A673 (cell line): Measurements from ENCODE around the gene HTR6. TPM values are rescaled to one million over a fixed set of nuclear protein-coding genes. Genes with fewer than 3 reads are reported as not detected.

Source experiments
- BruUV-seq: library from RNA; stranded (reverse); fragments of 400-500 nt; replicated peaks from 2 replicates; lab custom pipeline; 2021; lab: Mats Ljungman, UMichigan
- CTCF ChIA-PET: fragments of 300-600 bp; sonication (Branson Sonifier 250); formaldehyde crosslinking; loops from one replicate; lab custom pipeline; 2022; ENCODE audit warnings: antibody characterized with exemption; lab: Charles Lee
- POLR2A ChIA-PET: fragments of 300-600 bp; sonication (Branson Sonifier 250); formaldehyde crosslinking; loops from one replicate; lab custom pipeline; 2022; ENCODE audit warnings: antibody characterized with exemption; ENCODE audit not compliant: low non-redundant PET; lab: Charles Lee
- DNase-seq: peaks from one replicate; pipeline ENCODE4 v3.0.0-alpha.2; 2015; ENCODE audit warnings: low spot score
- H3K27ac ChIP-seq: fragments of 200-600 bp; sonication (generic); 2 replicates; pipeline ENCODE4 v1.5.1; 2016; ENCODE audit warnings: mixed run types, low read depth, mild to moderate bottlenecking, mixed read lengths, antibody characterized with exemption, low read length; ENCODE audit not compliant: poor library complexity, severe bottlenecking
- H3K27me3 ChIP-seq: fragments of 200-600 bp; sonication (generic); replicated peaks from 2 replicates; pipeline ENCODE4 v1.6.1; 2017; ENCODE audit warnings: mixed run types, low read depth, mild to moderate bottlenecking, mixed read lengths, antibody characterized with exemption, low read length; ENCODE audit not compliant: insufficient read depth, poor library complexity
- H3K36me3 ChIP-seq: fragments of 200-600 bp; sonication (generic); 2 replicates; pipeline ENCODE4 v1.6.1; 2016; ENCODE audit warnings: mixed run types, mild to moderate bottlenecking, mixed read lengths, antibody characterized with exemption, low read length; ENCODE audit not compliant: insufficient read depth, poor library complexity, severe bottlenecking
- H3K4me1 ChIP-seq: fragments of 200-600 bp; sonication (generic); 2 replicates; pipeline ENCODE4 v1.6.1; 2017; ENCODE audit warnings: mixed run types, mild to moderate bottlenecking, mixed read lengths, antibody characterized with exemption, low read length; ENCODE audit not compliant: insufficient read depth, poor library complexity, severe bottlenecking
- H3K4me3 ChIP-seq: fragments of 200-600 bp; sonication (generic); 2 replicates; pipeline ENCODE4 v1.5.1; 2016; ENCODE audit warnings: low read depth, mixed run types, mild to moderate bottlenecking, mixed read lengths, low read length; ENCODE audit not compliant: poor library complexity, severe bottlenecking
- H3K9me3 ChIP-seq: fragments of 200-600 bp; sonication (generic); 2 replicates; pipeline ENCODE4 v1.6.1; 2016; ENCODE audit warnings: mixed run types, low read depth, mild to moderate bottlenecking, mixed read lengths, antibody characterized with exemption, low read length; ENCODE audit not compliant: poor library complexity, severe bottlenecking
- CTCF ChIP-seq: fragments of 300-800, 200-600 bp; sonication (generic); conservative IDR thresholded peaks from 2 replicates; pipeline ENCODE4 v1.5.1; 2017; ENCODE audit warnings: low read depth, mild to moderate bottlenecking, antibody characterized with exemption, low read length, moderate library complexity, mixed read lengths
- EZH2 ChIP-seq: fragments of 200-600 bp; sonication (generic); IDR thresholded peaks from 2 replicates; pipeline ENCODE4 v1.6.1; 2017; ENCODE audit warnings: borderline replicate concordance, low read depth, mild to moderate bottlenecking, mixed read lengths, antibody characterized with exemption, low read length; ENCODE audit not compliant: poor library complexity, severe bottlenecking
- intact Hi-C: fragments of 100-400 bp; cut with micrococcal nuclease; formaldehyde crosslinking; loops from one replicate; pipeline ENCODE4 v1.10.0; 2022; ENCODE audit not compliant: unreplicated experiment
- total RNA-seq: library from RNA; stranded (reverse); gene quantifications from 2 replicates; pipeline ENCODE4 v1.2.3, GENCODE V29; 2021

HTR6 gene
- total RNA-seq, 1 experiment from 2014 or later, result not detected

GRCh38 chr1:19648239-19648638, 16.4 kb upstream of the HTR6 start:
- CTCF ChIA-PET, result no interaction called here
- Histone ChIP-seq H3K9me3 (no peaks in the 10 kb centered on the region), H3K27me3 (no peaks in the 10 kb centered on the region), H3K36me3 (no peaks in the 10 kb centered on the region), H3K4me3 (no peak overlapping the region), H3K27ac (no peak overlapping the region), H3K4me1 (peaks cover 12% of the 10 kb centered on the region)
- no TSS peak for BruUV-seq
- intact Hi-C loops, result no loop called here
- TF ChIP-seq CTCF (no peak), EZH2 (no peak)
- POLR2A ChIA-PET, result no interaction called here
- no peak for DNase-seq

- ChIA-PET POLR2A (no interaction called here), CTCF (no interaction called here)
- Histone ChIP-seq H3K9me3 (no peaks in the 10 kb centered on the region), H3K36me3 (no peaks in the 10 kb centered on the region), H3K27ac (no peak overlapping the region), H3K4me3 (no peak overlapping the region), H3K27me3 (no peaks in the 10 kb centered on the region), H3K4me1 (peaks cover 12% of the 10 kb centered on the region)
- no peak for DNase-seq
- intact Hi-C loops, result no loop called here
- BruUV-seq, result no TSS peak
- TF ChIP-seq CTCF (peak; percentile 28), EZH2 (no peak)
Measured at GRCh38 chr1:19648689-19649088, 16.0 kb upstream of the HTR6 start.

GRCh38 chr1:19650416-19651140, 14.1 kb upstream of the HTR6 start:
- ChIA-PET POLR2A (interaction anchor here (0.6 kb wide), 1 partner anchor 998 kb away, joined by 6 read pairs; no protein-coding TSS in a partner anchor), CTCF (interaction anchor here (0.6 to 1.1 kb wide), 9 partner anchors 9 to 737 kb away, joined by 3 to 5 read pairs (median 4); no protein-coding TSS in a partner anchor)
- Histone ChIP-seq H3K36me3 (no peaks in the 10 kb centered on the region), H3K9me3 (no peaks in the 10 kb centered on the region), H3K27me3 (no peaks in the 10 kb centered on the region), H3K4me1 (peaks cover 8% of the 10 kb centered on the region), H3K4me3 (no peak overlapping the region), H3K27ac (no peak overlapping the region)
- BruUV-seq, result no TSS peak
- TF ChIP-seq EZH2 (no peak), CTCF (no peak)
- intact Hi-C loops, result loop anchor here (5.0 to 10.0 kb wide), 2 partner anchors 453 to 746 kb away; partner anchors contain the start of gene ALDH4A1
- DNase-seq, result no peak
